Measurements from ENCODE around the gene JADE2. TPM values are rescaled to one million over a fixed set of nuclear protein-coding genes. Genes with fewer than 3 reads are reported as not detected.

Gene JADE2
- total RNA-seq, 4 donors from 2014 or later, result 46.0 to 113 (median 89.2) TPM

GRCh38 chr5:134490255-134490924, 35.1 kb upstream of the JADE2 start:
- WGBS, 2 donors (ENCODE audit: low coverage in 1 of 2), result 88 to 91% methylated on average over 8 to 9 of the region's 9 CpGs
- no peak for ATAC-seq
- Histone ChIP-seq H3K36me3 (no peaks in the 10 kb centered on the region), H3K27me3 (no peaks in the 10 kb centered on the region), H3K27ac (no peak overlapping the region), H3K9me3 (no peaks in the 10 kb centered on the region), H3K4me3 (no peak overlapping the region), H3K4me1 (no peaks in the 10 kb centered on the region)
- TF ChIP-seq POLR2A (IDR thresholded peaks at IDR 0.05), result no peak
- no peak for TF ChIP-seq CTCF (IDR thresholded peaks at IDR 0.05)
- no peak for TF ChIP-seq POLR2AphosphoS5 (IDR thresholded peaks at IDR 0.05)
- TF ChIP-seq EP300 (IDR thresholded peaks at IDR 0.05), result no peak

- TF ChIP-seq EP300 (IDR thresholded peaks at IDR 0.05) (no peak), CTCF (IDR thresholded peaks at IDR 0.05) (no peak), POLR2A (IDR thresholded peaks at IDR 0.05) (no peak), POLR2AphosphoS5 (IDR thresholded peaks at IDR 0.05) (no peak)
- 61 to 72% methylated on average over 6 to 7 of the region's 8 CpGs for WGBS, 2 donors (ENCODE audit: low coverage in 1 of 2)
- Histone ChIP-seq H3K27me3 (no peaks in the 10 kb centered on the region), H3K4me3 (no peak overlapping the region), H3K27ac (no peak overlapping the region), H3K36me3 (no peaks in the 10 kb centered on the region), H3K9me3 (no peaks in the 10 kb centered on the region), H3K4me1 (no peaks in the 10 kb centered on the region)
- ATAC-seq, result no peak
Observed at GRCh38 chr5:134490925-134491271, 34.6 kb upstream of the JADE2 start.

- no peaks in the 10 kb centered on the region for H3K4me1 ChIP-seq
- H3K27ac ChIP-seq, result no peak overlapping the region
- WGBS, 2 donors (ENCODE audit: low coverage in 1 of 2), result 94 to 95% methylated on average over 5 to 6 of the region's 9 CpGs
- no peaks in the 10 kb centered on the region for H3K27me3 ChIP-seq
- no peaks in the 10 kb centered on the region for H3K9me3 ChIP-seq
- TF ChIP-seq EP300 (IDR thresholded peaks at IDR 0.05) (no peak), POLR2AphosphoS5 (IDR thresholded peaks at IDR 0.05) (no peak), CTCF (IDR thresholded peaks at IDR 0.05) (no peak), POLR2A (IDR thresholded peaks at IDR 0.05) (no peak)
- ATAC-seq, result no peak
- no peaks in the 10 kb centered on the region for H3K36me3 ChIP-seq
- no peak overlapping the region for H3K4me3 ChIP-seq
Observed at GRCh38 chr5:134491841-134492442, 33.5 kb upstream of the JADE2 start.

- no peak for ATAC-seq
- H3K27me3 ChIP-seq, result no peaks in the 10 kb centered on the region
- TF ChIP-seq POLR2A (IDR thresholded peaks at IDR 0.05), result no peak
- no peaks in the 10 kb centered on the region for H3K9me3 ChIP-seq
- 90 to 95% methylated on average over 6 of the region's 6 CpGs for WGBS, 2 donors (ENCODE audit: low coverage in 1 of 2)
- no peaks in the 10 kb centered on the region for H3K4me1 ChIP-seq
- no peak overlapping the region for H3K27ac ChIP-seq
- no peak overlapping the region for H3K4me3 ChIP-seq
- H3K36me3 ChIP-seq, result no peaks in the 10 kb centered on the region
Observed at GRCh38 chr5:134492568-134492967, 32.9 kb upstream of the JADE2 start.

GRCh38 chr5:134493461-134494055, 31.9 kb upstream of the JADE2 start:
- no peak overlapping the region for H3K27ac ChIP-seq
- no peak for ATAC-seq
- no peaks in the 10 kb centered on the region for H3K9me3 ChIP-seq
- no peaks in the 10 kb centered on the region for H3K4me1 ChIP-seq
- no peaks in the 10 kb centered on the region for H3K27me3 ChIP-seq
- TF ChIP-seq POLR2A (IDR thresholded peaks at IDR 0.05) (no peak), EP300 (IDR thresholded peaks at IDR 0.05) (no peak), CTCF (IDR thresholded peaks at IDR 0.05) (no peak)
- no peak overlapping the region for H3K4me3 ChIP-seq
- H3K36me3 ChIP-seq, result no peaks in the 10 kb centered on the region
- WGBS, 2 donors (ENCODE audit: low coverage in 1 of 2), result 90% methylated on average over 4 of the region's 4 CpGs; no CpG with 5 or more reads in 1 of the 2 donors

Data from gastroesophageal sphincter (tissue), 4 donors.